ENCODE results near the gene ZNF438.
"Not testable (repeated sequence)": the region's sequence is repeated elsewhere in the genome, so short reads cannot be mapped to it uniquely, and the experiment has no call there.

Gene ZNF438

GRCh38 chr10:30985512-30985911 lies 46.2 kb downstream of the ZNF438 start:
- Histone ChIP-seq H3K4me3 (ENCODE audit: low read length) (no peak overlapping the region), H3K36me3 (ENCODE audit: insufficient read depth, low read length) (no peaks in the 10 kb centered on the region), H3K4me1 (ENCODE audit: insufficient read depth, low read length) (no peaks in the 10 kb centered on the region), H3K9me3 (ENCODE audit: low read length) (no peaks in the 10 kb centered on the region), H2AFZ (ENCODE audit: low read depth, low read length) (no peak overlapping the region), H3K27me3 (ENCODE audit: insufficient read depth, low read length) (no peaks in the 10 kb centered on the region)

- H2AFZ ChIP-seq (ENCODE audit: low read depth, low read length): no peak overlapping the region
- no peaks in the 10 kb centered on the region for H3K9me3 ChIP-seq (ENCODE audit: low read length)
- no peaks in the 10 kb centered on the region for H3K4me1 ChIP-seq (ENCODE audit: insufficient read depth, low read length)
- no peaks in the 10 kb centered on the region for H3K36me3 ChIP-seq (ENCODE audit: insufficient read depth, low read length)
- H3K27me3 ChIP-seq (ENCODE audit: insufficient read depth, low read length): no peaks in the 10 kb centered on the region
- H3K4me3 ChIP-seq (ENCODE audit: low read length): no peak overlapping the region
Observed at GRCh38 chr10:30984563-30985328, 46.9 kb downstream of the ZNF438 start.

- not testable (repeated sequence) for H3K4me1 ChIP-seq (ENCODE audit: insufficient read depth, low read length); H3K4me3 ChIP-seq (ENCODE audit: low read length); H3K36me3 ChIP-seq (ENCODE audit: insufficient read depth, low read length); H3K27me3 ChIP-seq (ENCODE audit: insufficient read depth, low read length); H2AFZ ChIP-seq (ENCODE audit: low read depth, low read length); H3K9me3 ChIP-seq (ENCODE audit: low read length)
Observed at GRCh38 chr10:30983209-30983608, 48.5 kb downstream of the ZNF438 start.

GRCh38 chr10:30980951-30981616 lies 50.6 kb downstream of the ZNF438 start:
- no peaks in the 10 kb centered on the region for H3K9me3 ChIP-seq (ENCODE audit: low read length)
- H2AFZ ChIP-seq (ENCODE audit: low read depth, low read length): no peak overlapping the region
- H3K4me3 ChIP-seq (ENCODE audit: low read length): no peak overlapping the region
- H3K27me3 ChIP-seq (ENCODE audit: insufficient read depth, low read length): no peaks in the 10 kb centered on the region
- H3K4me1 ChIP-seq (ENCODE audit: insufficient read depth, low read length): no peaks in the 10 kb centered on the region
- no peaks in the 10 kb centered on the region for H3K36me3 ChIP-seq (ENCODE audit: insufficient read depth, low read length)

DNA sequence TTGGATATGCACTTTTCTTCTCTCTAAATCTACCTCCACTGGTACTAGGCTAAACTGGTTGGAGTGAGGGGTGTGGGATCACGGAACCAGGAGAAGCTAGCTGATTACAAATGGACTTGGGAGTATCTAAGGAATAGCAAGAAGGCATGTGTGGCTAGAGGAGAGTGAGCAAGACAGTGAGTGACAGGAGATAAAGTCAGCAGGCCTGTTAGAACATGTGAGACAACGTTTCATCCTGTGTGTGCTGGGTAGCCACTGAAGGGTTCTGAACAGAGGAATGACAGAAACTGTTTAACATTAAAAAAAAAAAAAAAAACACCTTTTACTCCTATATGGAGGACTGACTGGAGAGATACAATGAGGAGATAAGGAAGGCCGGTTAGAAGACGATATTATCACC lies 51.7 kb downstream of the ZNF438 start:
- no peaks in the 10 kb centered on the region for H3K9me3 ChIP-seq (ENCODE audit: low read length)
- no peak overlapping the region for H3K4me3 ChIP-seq (ENCODE audit: low read length)
- no peak overlapping the region for H2AFZ ChIP-seq (ENCODE audit: low read depth, low read length)
- H3K36me3 ChIP-seq (ENCODE audit: insufficient read depth, low read length): no peaks in the 10 kb centered on the region
- H3K27me3 ChIP-seq (ENCODE audit: insufficient read depth, low read length): no peaks in the 10 kb centered on the region
- no peaks in the 10 kb centered on the region for H3K4me1 ChIP-seq (ENCODE audit: insufficient read depth, low read length)

GRCh38 chr10:30978843-30979242 lies 52.8 kb downstream of the ZNF438 start:
- H3K36me3 ChIP-seq (ENCODE audit: insufficient read depth, low read length): no peaks in the 10 kb centered on the region

DNA sequence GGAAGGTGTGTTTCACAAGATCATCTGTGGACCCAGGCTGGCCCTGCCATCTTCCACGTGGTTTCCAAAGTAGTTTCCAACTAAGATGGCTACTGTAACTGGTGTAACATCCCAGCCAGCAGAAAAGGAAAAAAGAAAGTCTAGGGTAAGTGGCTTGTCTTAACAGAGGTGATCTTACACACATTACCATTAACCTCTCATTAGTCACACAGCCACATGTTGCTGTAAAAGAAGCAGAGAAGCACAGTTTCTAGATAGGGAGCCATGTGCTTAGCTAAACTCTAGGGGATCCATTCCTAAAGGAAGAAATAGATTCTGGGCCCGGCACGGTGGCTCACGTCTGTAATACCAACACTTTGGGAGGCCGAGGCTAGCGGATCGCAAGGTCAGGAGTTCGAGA lies 54.3 kb downstream of the ZNF438 start:
- Histone ChIP-seq H3K4me1 (ENCODE audit: insufficient read depth, low read length) (no peaks in the 10 kb centered on the region), H3K36me3 (ENCODE audit: insufficient read depth, low read length) (no peaks in the 10 kb centered on the region), H2AFZ (ENCODE audit: low read depth, low read length) (no peak overlapping the region), H3K9me3 (ENCODE audit: low read length) (no peaks in the 10 kb centered on the region), H3K4me3 (ENCODE audit: low read length) (no peak overlapping the region), H3K27me3 (ENCODE audit: insufficient read depth, low read length) (no peaks in the 10 kb centered on the region)

More at GRCh38 chr10:30978843-30979242, 52.8 kb downstream of the ZNF438 start:
- H2AFZ ChIP-seq (ENCODE audit: low read depth, low read length): no peak overlapping the region
- no peaks in the 10 kb centered on the region for H3K4me1 ChIP-seq (ENCODE audit: insufficient read depth, low read length)
- no peaks in the 10 kb centered on the region for H3K27me3 ChIP-seq (ENCODE audit: insufficient read depth, low read length)
- H3K9me3 ChIP-seq (ENCODE audit: low read length): no peaks in the 10 kb centered on the region
- no peak overlapping the region for H3K4me3 ChIP-seq (ENCODE audit: low read length)

DNA sequence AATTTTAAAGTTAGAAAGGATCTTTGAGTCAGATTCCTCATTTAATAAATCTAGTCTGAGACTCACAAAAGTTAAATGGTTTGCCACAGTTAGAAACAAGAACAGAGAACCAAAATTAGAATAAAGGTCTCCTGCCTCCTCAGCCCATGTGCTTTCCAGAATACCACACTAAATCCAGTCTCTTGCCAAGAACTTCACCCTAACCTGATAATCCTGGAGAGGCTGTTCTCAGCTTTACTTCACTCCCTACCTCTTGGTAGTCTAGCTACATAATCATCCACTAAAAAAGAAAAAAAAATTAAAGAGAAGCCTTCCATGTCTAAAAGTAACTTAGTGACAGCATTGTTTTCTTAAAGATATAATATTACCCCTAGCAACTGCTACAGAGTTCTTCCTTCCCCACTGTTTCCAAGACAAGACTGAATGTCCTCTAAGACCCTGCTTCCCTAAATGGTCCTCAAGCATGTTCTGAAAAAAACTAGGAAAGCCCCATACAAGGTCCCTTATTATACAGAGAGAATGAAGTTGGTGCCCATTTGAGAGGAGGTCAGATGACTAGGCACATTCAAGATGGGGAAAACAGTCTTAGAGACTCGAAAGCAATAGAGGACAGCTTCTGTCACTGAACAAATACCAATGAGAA lies 56.8 kb downstream of the ZNF438 start:
- no peaks in the 10 kb centered on the region for H3K9me3 ChIP-seq (ENCODE audit: low read length)
- no peak overlapping the region for H2AFZ ChIP-seq (ENCODE audit: low read depth, low read length)
- H3K36me3 ChIP-seq (ENCODE audit: insufficient read depth, low read length): no peaks in the 10 kb centered on the region
- H3K27me3 ChIP-seq (ENCODE audit: insufficient read depth, low read length): no peaks in the 10 kb centered on the region
- no peaks in the 10 kb centered on the region for H3K4me1 ChIP-seq (ENCODE audit: insufficient read depth, low read length)
- H3K4me3 ChIP-seq (ENCODE audit: low read length): no peak overlapping the region

GRCh38 chr10:30974355-30974754 lies 57.3 kb downstream of the ZNF438 start:
- H3K4me3 ChIP-seq (ENCODE audit: low read length): no peak overlapping the region
- no peaks in the 10 kb centered on the region for H3K9me3 ChIP-seq (ENCODE audit: low read length)
- no peaks in the 10 kb centered on the region for H3K4me1 ChIP-seq (ENCODE audit: insufficient read depth, low read length)
- no peak overlapping the region for H2AFZ ChIP-seq (ENCODE audit: low read depth, low read length)
- no peaks in the 10 kb centered on the region for H3K27me3 ChIP-seq (ENCODE audit: insufficient read depth, low read length)
- no peaks in the 10 kb centered on the region for H3K36me3 ChIP-seq (ENCODE audit: insufficient read depth, low read length)

DNA sequence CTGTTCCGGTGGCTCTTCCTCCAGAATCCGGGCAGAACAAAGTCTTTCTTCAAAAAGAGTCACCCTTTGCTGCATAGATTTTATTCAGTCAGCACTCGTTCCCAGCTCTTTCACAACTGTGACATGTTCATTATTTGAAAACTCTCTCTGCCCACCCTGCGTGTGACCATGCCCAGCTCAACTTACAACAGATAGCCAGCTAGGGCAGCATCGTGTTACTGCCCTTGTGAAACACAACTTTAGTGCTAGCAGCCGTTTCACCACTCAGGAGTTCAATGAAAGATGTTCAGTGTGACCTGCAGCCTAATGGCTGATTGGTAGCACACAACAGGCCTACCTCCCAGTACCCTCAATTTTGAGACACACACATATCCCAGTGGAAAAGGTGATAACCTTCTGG lies 57.9 kb downstream of the ZNF438 start:
- Histone ChIP-seq H3K27me3 (ENCODE audit: insufficient read depth, low read length) (no peaks in the 10 kb centered on the region), H3K4me3 (ENCODE audit: low read length) (no peak overlapping the region), H2AFZ (ENCODE audit: low read depth, low read length) (no peak overlapping the region), H3K4me1 (ENCODE audit: insufficient read depth, low read length) (no peaks in the 10 kb centered on the region), H3K9me3 (ENCODE audit: low read length) (no peaks in the 10 kb centered on the region), H3K36me3 (ENCODE audit: insufficient read depth, low read length) (no peaks in the 10 kb centered on the region)

GRCh38 chr10:30970760-30971460 lies 60.8 kb downstream of the ZNF438 start:
- Histone ChIP-seq H3K4me3 (ENCODE audit: low read length) (no peak overlapping the region), H3K36me3 (ENCODE audit: insufficient read depth, low read length) (no peaks in the 10 kb centered on the region), H3K9me3 (ENCODE audit: low read length) (no peaks in the 10 kb centered on the region), H2AFZ (ENCODE audit: low read depth, low read length) (no peak overlapping the region), H3K27me3 (ENCODE audit: insufficient read depth, low read length) (no peaks in the 10 kb centered on the region), H3K4me1 (ENCODE audit: insufficient read depth, low read length) (no peaks in the 10 kb centered on the region)

DNA sequence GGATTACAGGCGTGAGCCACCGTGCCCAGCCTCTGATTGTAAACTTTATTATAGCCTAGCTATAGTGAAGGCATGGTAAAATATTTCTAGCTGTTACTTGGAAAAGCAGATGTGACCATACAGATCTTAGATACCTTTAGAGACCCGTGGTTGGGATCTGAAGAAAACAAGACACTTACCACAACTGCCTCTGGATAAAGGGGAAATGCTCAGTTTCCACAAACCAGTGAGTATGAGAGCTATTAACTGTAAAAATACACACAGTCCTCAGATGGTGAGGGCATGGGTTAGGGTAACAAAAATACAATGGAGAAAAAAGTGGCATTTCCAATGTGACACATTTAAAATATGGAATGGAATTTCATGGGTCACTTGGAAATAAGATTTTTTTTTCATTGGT lies 63.0 kb downstream of the ZNF438 start:
- no peaks in the 10 kb centered on the region for H3K36me3 ChIP-seq (ENCODE audit: insufficient read depth, low read length)
- H3K4me1 ChIP-seq (ENCODE audit: insufficient read depth, low read length): no peaks in the 10 kb centered on the region
- no peaks in the 10 kb centered on the region for H3K27me3 ChIP-seq (ENCODE audit: insufficient read depth, low read length)
- H3K9me3 ChIP-seq (ENCODE audit: low read length): no peaks in the 10 kb centered on the region
- no peak overlapping the region for H2AFZ ChIP-seq (ENCODE audit: low read depth, low read length)
- H3K4me3 ChIP-seq (ENCODE audit: low read length): no peak overlapping the region
